Hippocampal formation (tissue), 2 donors: ENCODE results near the gene TSEN2.
A peak's percentile ranks its signal among the peaks of the same experiment; 100 is the strongest.
"Not testable (repeated sequence)": the region's sequence is repeated elsewhere in the genome, so short reads cannot be mapped to it uniquely, and the experiment has no call there.

Experiments
- DNase-seq, 2 donors: peaks; one replicate each; lab custom pipeline; 2025; lab: John Stamatoyannopoulos, UW

The TSEN2 gene

GRCh38 chr3:12484198-12484982, at the start of gene TSEN2:
Gene TSEN2 (plus strand): TSS chr3:12484480. CDS start chr3:12489801, 5,321 bp downstream.
- peak; percentile 77 to 88 for DNase-seq

- no peak for DNase-seq
These were observed 47.6 kb upstream of the TSEN2 start for GRCh38 chr3:12436514-12437220.

DNA sequence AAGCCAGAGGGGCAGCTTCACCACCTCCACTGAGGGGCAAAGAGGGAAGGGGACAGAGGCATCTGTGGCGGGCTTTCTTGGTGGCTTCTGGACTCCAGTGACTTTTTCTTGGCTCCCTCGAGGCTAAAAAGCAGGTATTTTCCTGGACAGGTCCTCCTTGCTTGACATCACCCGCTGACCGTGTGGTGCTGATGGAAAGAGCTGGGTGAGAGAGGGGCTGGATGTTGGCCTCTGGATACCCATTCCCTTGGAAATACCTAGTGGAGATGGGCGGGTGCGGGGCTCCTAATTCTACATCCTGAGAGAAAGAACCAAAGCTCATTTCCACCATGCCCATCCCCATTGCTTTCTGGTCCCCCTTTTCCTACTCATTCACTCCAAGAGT, 47.1 kb upstream of the TSEN2 start:
- DNase-seq = no peak

DNA sequence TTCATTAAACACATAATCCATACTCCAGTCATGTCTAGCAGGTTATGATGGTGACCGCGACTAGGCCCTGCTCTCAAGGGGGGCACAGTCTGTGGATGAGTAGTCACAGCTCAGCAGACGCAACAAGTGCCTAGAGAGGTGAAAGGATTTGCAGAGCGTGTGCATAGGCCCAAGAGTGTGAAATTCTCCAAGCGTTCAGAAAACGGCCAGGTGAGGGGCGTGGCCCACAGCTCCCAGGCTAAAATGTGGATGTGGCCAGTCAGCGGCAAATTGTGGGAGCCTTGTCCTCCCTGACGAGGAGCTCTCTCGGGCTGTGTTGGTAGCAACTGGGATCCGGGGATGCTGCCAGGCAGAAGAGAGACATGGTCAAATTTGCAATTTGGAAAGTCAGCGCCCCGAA, 46.4 kb upstream of the TSEN2 start:
- no peak for DNase-seq

- DNase-seq = no peak
These were observed 46.0 kb upstream of the TSEN2 start for GRCh38 chr3:12438318-12438717.

DNA sequence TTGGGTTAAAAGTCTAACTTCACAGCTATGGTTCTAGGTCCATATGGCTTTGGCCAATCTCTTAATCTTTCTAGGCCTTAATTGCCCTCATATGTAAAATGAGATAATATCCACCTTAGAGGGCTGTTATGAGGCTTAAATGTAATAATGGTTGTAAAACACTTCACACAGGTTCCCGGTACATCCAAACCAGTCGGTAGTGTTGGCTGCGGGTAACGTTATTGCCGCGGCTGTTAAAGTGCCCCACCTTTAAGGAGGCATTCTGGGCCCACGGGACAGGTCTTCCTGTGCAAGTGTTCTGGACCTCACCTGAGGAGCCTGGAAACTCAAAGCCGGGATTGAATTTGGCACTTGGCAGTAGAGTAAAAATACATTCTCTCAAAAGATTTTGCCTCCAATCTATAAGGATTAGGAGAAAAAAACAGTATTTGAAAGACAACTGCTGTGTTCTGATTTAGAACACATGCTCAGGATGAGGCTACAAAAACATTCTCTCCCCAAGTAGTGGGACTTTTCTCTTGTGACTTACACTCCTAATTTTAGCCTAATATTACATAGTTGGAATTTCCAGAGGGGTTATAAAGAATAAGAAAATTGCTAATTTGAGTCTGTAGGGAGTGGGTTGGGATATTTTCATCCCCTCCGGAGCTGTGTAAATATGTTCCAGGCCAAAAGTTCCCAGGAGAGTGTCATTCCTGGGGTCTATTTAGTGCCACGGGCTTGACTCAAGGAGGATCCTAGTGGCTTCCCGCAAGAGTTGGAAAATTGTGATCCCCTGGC, 44.9 kb upstream of the TSEN2 start:
- no peak for DNase-seq

DNA sequence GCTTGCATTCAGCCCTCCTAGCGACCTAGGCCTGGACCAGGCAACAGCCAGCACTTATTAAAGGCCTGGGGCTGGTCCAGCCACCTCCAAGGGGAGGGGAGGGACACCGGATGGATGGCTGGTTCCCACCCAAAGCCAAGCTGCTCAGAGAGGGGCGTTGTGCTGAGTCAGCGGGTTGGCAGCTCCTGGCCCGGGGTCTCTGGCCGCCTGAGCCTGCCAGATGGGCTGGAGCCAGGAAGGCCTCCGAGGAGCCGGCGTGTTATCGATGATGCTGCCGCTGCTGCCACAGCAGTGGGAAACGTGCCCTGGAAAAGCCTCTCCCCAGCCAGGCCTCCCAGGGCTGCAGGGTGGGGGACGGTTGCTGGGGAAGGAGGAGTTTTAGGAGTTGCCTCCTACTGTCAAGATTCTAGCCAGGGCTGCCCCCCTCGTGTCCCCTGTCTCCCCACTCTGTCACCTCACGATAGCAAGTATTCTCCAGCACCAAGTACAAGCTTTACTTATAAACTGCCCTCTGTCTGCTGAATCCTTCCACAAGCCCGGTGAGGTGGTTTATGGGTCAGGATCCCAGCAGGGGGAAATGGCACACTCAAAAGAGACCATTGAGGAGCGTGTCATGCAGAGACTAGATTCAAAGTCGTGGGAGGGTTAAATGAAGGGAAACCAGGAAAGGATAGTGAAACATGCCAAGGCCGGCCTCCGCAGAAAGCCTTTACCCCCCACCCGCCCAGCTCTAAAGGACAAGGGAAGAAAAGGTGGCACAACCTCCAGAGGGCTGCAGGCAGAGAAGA, 43.2 kb upstream of the TSEN2 start:
- no peak for DNase-seq

DNA sequence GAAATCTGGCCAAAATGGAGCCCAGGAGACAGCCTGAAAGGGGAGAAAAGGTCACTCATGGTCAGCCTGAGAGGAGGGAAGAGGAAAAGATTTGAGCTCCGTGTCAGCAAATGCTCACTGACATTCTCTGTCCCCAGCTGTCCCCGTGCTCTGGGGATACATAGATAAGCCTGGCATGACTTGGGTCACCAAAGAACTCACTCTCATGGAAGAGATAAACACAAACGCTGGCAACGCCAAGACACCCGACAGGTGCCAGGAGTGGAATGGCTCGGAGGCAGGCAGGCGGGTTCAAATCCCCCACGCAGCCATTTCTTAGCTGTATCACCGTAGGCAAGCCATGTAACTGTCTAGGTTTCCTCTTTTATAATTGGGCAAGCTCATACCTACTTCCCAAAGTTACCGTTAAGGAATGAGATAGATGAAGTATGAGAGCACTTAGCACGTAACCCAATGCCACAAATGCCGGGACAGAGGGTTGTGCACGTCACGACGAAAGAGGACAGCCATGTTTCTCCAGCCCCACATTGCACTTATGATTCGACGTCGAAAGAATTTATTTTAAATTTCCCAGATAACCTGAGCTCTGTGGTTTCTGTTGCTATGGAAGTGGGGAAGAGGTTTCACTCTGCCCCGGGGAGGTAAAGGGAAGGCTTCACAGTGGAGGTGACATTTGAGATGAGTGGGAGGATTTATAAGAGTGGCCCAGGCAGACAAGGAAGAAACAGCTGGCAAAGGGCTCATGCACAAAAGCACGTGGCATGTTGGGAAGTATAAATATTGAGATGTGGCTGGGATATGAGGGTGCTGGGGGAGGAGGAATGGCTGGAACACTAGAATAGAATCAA, 41.4 kb upstream of the TSEN2 start:
- DNase-seq = no peak

- no peak for DNase-seq
These were observed 40.3 kb upstream of the TSEN2 start for GRCh38 chr3:12443781-12444522.

- DNase-seq = no peak
These were observed 39.5 kb upstream of the TSEN2 start for GRCh38 chr3:12444582-12445471.

DNA sequence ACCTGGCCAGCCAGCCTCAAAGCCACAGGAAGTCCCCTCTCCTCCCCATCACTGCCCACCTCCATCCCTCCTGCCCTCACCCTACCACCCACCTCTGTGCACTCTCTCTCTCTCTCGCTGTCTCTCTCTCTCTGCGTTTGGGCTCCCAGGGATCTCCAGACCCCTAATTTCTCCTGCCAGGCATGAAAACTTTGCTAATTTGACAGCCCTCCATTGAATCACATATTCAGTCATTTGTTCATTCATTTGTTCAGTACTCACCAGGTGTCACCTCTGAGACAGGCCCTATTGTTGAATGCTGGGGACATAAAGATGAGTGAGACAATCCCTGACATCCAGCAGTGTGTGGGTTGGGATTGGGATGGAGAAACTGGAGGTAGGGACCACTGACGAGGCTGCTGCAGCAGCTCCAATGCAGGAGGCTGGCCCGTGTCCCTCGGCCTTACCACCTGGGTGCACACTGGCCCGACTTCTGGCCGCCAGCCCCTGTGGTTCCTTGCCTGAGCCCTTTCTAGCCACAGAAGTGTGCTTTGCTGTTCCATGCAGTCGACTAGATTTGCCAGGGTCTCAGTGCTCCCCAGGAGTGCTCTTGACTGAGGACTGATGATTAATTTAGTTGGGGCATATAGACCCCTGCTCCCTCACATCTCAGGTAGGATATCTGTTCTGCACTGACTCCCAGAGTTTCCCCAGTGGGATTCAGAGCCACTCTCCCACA, 38.6 kb upstream of the TSEN2 start:
- no peak for DNase-seq

DNA sequence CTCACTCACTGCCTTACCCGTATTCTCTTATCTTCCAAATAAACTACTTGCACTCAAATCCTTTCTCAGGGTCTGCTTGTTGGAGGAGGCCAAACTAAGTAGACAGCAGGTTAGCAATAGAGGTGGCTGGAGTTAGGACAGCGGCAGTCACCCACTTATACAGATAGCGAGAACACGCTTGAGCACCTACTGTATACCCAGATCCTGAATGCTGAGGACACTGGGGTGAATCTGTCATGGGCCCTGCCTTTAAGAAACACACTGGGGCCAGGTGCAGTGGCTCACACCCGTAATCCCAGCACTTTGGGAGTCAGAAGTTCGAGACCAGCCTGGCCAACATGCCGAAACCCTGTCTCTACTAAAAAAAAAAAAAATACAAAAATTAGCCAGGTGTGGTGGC, 38.0 kb upstream of the TSEN2 start:
- no peak for DNase-seq

- DNase-seq = no peak
These were observed 37.2 kb upstream of the TSEN2 start for GRCh38 chr3:12447075-12447474.

- not testable (repeated sequence) for DNase-seq
These were observed 35.7 kb upstream of the TSEN2 start for GRCh38 chr3:12448404-12449202.

GRCh38 chr3:12449889-12450682, 34.2 kb upstream of the TSEN2 start:
- no peak for DNase-seq

DNA sequence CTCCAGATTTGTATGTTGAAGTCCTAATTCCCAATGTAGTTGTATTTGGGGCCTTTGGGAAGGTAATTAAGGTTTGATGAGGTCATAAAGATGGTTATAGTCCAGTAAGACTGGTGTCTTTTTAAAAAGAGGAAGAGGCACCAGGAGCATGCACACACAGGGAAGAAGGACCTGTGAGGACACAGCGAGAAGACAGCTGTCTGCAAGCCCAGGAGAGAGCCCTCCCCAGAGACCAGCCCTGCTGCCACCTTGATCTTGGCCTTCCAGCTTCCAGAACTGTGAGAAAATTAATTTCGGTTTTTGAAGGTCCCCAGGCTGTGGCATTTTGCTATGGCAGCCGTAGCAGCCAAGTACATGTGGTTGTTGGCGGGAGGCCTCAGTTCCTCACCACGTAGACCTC, 32.8 kb upstream of the TSEN2 start:
- no peak for DNase-seq

DNA sequence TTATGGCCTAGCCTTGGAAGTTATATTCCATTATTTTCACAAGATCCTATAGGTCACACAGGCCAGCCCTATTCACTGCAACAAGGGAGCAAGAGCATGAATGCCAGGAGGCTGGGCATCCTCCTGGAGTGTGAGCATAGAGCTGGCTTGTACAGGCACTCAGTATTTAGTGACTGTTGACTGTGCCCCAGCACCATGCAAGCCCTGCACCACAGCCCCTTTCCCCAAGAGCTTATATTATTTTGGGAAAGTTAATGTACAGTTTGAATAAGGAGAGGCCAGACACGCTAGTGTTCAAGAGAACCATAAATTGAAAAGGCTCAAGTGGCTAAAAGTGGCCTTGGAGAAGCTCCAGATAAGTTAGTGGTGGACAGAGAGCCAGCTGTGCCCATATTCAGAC, 32.3 kb upstream of the TSEN2 start:
- DNase-seq = no peak
